ENCODE data around the gene AGPAT4.

GRCh38 chr6:161143663-161144430 is 130.0 kb downstream of the AGPAT4 start:
- no peak for TF ChIP-seq CTCF (optimal IDR thresholded peaks at IDR 0.05 in 1 of 3, IDR thresholded peaks at IDR 0.05 in 1 of 3, conservative IDR thresholded peaks at IDR 0.05 in 1 of 3; ENCODE audit: extremely low read depth in 1 of 3, insufficient read depth in 2 of 3, low read length in 3 of 3)
- no peak for TF ChIP-seq EZH2 (IDR thresholded peaks at IDR 0.05; ENCODE audit: low read length)
